ENCODE data around the gene RBM28.

Gene RBM28

GRCh38 chr7:128357217-128357613, 13.5 kb upstream of the RBM28 start:
- Histone ChIP-seq H3K9ac (ENCODE audit: low read depth, low read length) (no peak overlapping the region), H3K9me3 (replicated peaks; ENCODE audit: low read length) (no peaks in the 10 kb centered on the region), H3K4me1 (ENCODE audit: control insufficient read depth, insufficient read depth, low read length) (peaks cover 17% of the 10 kb centered on the region), H3K36me3 (ENCODE audit: insufficient read depth, low read length) (no peaks in the 10 kb centered on the region), H3K27me3 (ENCODE audit: control insufficient read depth, insufficient read depth, low read length) (peaks cover 65% of the 10 kb centered on the region), H3K4me3 (ENCODE audit: low read length) (no peak overlapping the region), H3K4me2 (ENCODE audit: low read length) (no peak overlapping the region)

- Histone ChIP-seq H3K27me3 (ENCODE audit: control insufficient read depth, insufficient read depth, low read length) (peaks cover 63% of the 10 kb centered on the region), H3K4me1 (ENCODE audit: control insufficient read depth, insufficient read depth, low read length) (peaks cover 18% of the 10 kb centered on the region), H3K4me2 (ENCODE audit: low read length) (no peak overlapping the region), H3K4me3 (ENCODE audit: low read length) (no peak overlapping the region), H3K9ac (ENCODE audit: low read depth, low read length) (no peak overlapping the region), H3K36me3 (ENCODE audit: insufficient read depth, low read length) (no peaks in the 10 kb centered on the region), H3K9me3 (replicated peaks; ENCODE audit: low read length) (no peaks in the 10 kb centered on the region)
Measured at GRCh38 chr7:128356546-128357216, 13.0 kb upstream of the RBM28 start.

DNA sequence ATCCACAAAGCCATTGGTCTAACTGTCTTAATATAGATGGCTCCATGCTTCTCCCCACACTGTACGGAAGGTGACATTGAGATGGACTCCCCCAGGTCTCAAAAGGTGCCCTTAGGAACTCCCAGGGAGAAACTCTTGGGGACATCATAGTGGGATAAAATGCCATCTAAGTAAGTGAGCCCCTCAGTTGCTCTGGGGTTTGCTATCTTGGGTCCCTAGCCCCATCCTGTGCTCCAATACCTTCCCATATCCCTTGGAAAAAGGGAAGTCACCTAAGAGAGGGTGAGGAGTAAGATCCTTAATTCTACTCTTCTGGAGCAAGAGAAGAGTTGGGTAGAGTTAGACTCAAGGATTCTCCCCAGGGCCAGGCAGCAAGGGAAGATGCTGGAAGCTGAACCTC, 9.9 kb upstream of the RBM28 start:
- Histone ChIP-seq H3K4me2 (ENCODE audit: low read length) (no peak overlapping the region), H3K36me3 (ENCODE audit: insufficient read depth, low read length) (no peaks in the 10 kb centered on the region), H3K27me3 (ENCODE audit: control insufficient read depth, insufficient read depth, low read length) (peaks cover 74% of the 10 kb centered on the region), H3K9ac (ENCODE audit: low read depth, low read length) (no peak overlapping the region), H3K4me1 (ENCODE audit: control insufficient read depth, insufficient read depth, low read length) (peaks cover 6% of the 10 kb centered on the region), H3K9me3 (replicated peaks; ENCODE audit: low read length) (no peaks in the 10 kb centered on the region), H3K4me3 (ENCODE audit: low read length) (no peak overlapping the region)

DNA sequence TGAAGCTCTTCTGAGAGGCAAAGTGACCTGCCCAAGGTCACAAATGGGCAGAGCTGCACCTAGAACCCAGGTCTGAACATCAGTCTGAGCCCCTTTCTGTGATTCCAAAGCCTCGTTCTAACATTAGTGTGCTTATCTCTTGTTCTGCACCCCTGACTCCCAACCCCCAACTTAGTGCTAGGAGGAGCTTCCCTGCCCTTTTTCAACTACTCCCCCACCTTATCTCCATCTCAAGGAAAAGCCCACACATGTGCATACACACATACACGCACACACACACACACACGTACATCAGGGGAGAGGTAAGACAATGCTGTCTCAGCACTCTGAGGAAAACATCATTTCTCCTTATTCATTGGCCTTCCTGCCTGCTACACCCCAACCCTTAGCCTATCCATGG, 9.5 kb upstream of the RBM28 start:
- no peak overlapping the region for H3K4me2 ChIP-seq (ENCODE audit: low read length)
- H3K27me3 ChIP-seq (ENCODE audit: control insufficient read depth, insufficient read depth, low read length): peaks cover 74% of the 10 kb centered on the region
- H3K9ac ChIP-seq (ENCODE audit: low read depth, low read length): no peak overlapping the region
- no peaks in the 10 kb centered on the region for H3K9me3 ChIP-seq (replicated peaks; ENCODE audit: low read length)
- H3K36me3 ChIP-seq (ENCODE audit: insufficient read depth, low read length): no peaks in the 10 kb centered on the region
- peaks cover 6% of the 10 kb centered on the region for H3K4me1 ChIP-seq (ENCODE audit: control insufficient read depth, insufficient read depth, low read length)
- no peak overlapping the region for H3K4me3 ChIP-seq (ENCODE audit: low read length)

GRCh38 chr7:128352636-128353035, 8.9 kb upstream of the RBM28 start:
- no peak overlapping the region for H3K4me3 ChIP-seq (ENCODE audit: low read length)
- peaks cover 6% of the 10 kb centered on the region for H3K4me1 ChIP-seq (ENCODE audit: control insufficient read depth, insufficient read depth, low read length)
- no peak overlapping the region for H3K4me2 ChIP-seq (ENCODE audit: low read length)
- H3K36me3 ChIP-seq (ENCODE audit: insufficient read depth, low read length): no peaks in the 10 kb centered on the region
- peaks cover 74% of the 10 kb centered on the region for H3K27me3 ChIP-seq (ENCODE audit: control insufficient read depth, insufficient read depth, low read length)
- H3K9me3 ChIP-seq (replicated peaks; ENCODE audit: low read length): no peaks in the 10 kb centered on the region
- H3K9ac ChIP-seq (ENCODE audit: low read depth, low read length): no peak overlapping the region

DNA sequence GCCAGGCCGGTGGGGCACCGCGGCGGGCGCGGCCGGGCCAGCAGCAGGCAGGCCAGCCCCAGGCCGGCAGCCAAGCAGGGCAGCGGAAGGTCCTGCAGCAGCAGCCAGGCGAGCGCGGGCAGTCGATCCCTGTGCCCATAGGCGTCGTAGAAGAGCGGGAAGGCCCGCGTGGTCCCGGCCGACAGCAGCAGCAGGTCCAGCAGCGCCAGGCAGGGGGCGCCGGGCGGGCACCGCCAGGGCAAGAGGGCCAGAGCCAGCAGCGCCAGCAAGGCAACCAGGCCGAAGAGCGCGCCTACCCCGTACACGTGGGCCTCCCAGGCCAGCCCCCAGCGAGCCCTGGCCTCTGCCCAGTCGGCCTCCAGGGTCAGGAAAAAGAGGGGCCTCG, 8.4 kb upstream of the RBM28 start:
- H3K4me2 ChIP-seq (ENCODE audit: low read length): peak overlapping the region; percentile 62
- no peak overlapping the region for H3K9ac ChIP-seq (ENCODE audit: low read depth, low read length)
- H3K4me1 ChIP-seq (ENCODE audit: control insufficient read depth, insufficient read depth, low read length): peaks cover 6% of the 10 kb centered on the region
- H3K9me3 ChIP-seq (replicated peaks; ENCODE audit: low read length): no peaks in the 10 kb centered on the region
- H3K4me3 ChIP-seq (ENCODE audit: low read length): no peak overlapping the region
- no peaks in the 10 kb centered on the region for H3K36me3 ChIP-seq (ENCODE audit: insufficient read depth, low read length)
- H3K27me3 ChIP-seq (ENCODE audit: control insufficient read depth, insufficient read depth, low read length): peaks cover 72% of the 10 kb centered on the region

DNA sequence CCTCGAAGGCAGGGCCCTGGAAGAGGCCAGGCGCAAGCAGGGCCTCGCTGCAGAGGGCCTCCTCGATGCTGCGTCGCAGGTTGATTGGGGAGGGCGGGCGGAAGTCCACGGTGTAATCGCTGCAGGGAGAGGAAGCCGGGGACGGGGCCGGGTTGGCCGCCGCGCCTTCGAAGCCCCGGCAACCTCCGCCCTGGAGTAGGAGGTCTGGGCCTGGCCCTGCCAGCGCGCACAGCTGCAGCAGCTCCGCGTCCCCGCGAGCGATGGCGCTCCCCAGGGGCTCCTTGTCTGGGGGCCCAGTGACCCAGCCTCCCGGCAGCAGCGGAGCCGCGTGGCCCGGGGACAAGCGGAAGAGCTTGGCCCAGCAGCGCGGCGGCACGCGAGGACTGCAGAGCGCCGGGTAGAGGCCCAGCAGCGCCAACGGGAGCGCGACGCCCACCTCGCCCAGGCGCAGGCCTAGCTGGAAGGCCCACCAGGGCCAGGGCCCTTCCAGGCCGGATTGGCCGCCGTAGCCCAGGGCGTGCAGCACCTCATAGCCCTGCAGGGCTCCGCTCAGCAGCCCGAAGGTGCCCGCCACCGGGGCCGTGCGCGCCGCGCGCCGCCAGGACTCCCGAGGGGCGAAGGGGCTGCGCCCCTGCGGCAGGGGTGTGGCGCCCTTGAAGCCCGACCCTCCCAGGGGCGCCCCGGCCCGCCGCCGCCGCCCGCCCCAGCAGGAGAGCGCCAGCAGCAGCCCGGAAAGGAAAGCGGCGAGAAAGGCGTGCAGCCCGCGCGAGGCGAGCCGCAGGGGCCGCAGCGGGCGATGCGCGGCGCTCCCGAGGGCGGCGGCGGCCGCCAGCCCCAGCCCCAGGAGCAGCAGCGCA, 7.8 kb upstream of the RBM28 start:
- Histone ChIP-seq H3K9me3 (replicated peaks; ENCODE audit: low read length) (no peaks in the 10 kb centered on the region), H3K9ac (ENCODE audit: low read depth, low read length) (no peak overlapping the region), H3K4me2 (ENCODE audit: low read length) (peak overlapping the region; percentile 62), H3K4me1 (ENCODE audit: control insufficient read depth, insufficient read depth, low read length) (peaks cover 6% of the 10 kb centered on the region), H3K36me3 (ENCODE audit: insufficient read depth, low read length) (no peaks in the 10 kb centered on the region), H3K4me3 (ENCODE audit: low read length) (no peak overlapping the region), H3K27me3 (ENCODE audit: control insufficient read depth, insufficient read depth, low read length) (peaks cover 72% of the 10 kb centered on the region)

- H3K9ac ChIP-seq (ENCODE audit: low read depth, low read length): no peak overlapping the region
- H3K36me3 ChIP-seq (ENCODE audit: insufficient read depth, low read length): no peaks in the 10 kb centered on the region
- H3K9me3 ChIP-seq (replicated peaks; ENCODE audit: low read length): no peaks in the 10 kb centered on the region
- H3K27me3 ChIP-seq (ENCODE audit: control insufficient read depth, insufficient read depth, low read length): peaks cover 71% of the 10 kb centered on the region
- H3K4me1 ChIP-seq (ENCODE audit: control insufficient read depth, insufficient read depth, low read length): peaks cover 6% of the 10 kb centered on the region
- no peak overlapping the region for H3K4me3 ChIP-seq (ENCODE audit: low read length)
- no peak overlapping the region for H3K4me2 ChIP-seq (ENCODE audit: low read length)
Measured at GRCh38 chr7:128350708-128351295, 7.1 kb upstream of the RBM28 start.

GRCh38 chr7:128349466-128349825, 5.7 kb upstream of the RBM28 start:
- H3K4me3 ChIP-seq (ENCODE audit: low read length): no peak overlapping the region
- no peak overlapping the region for H3K9ac ChIP-seq (ENCODE audit: low read depth, low read length)
- H3K36me3 ChIP-seq (ENCODE audit: insufficient read depth, low read length): no peaks in the 10 kb centered on the region
- H3K4me2 ChIP-seq (ENCODE audit: low read length): no peak overlapping the region
- H3K9me3 ChIP-seq (replicated peaks; ENCODE audit: low read length): no peaks in the 10 kb centered on the region
- H3K27me3 ChIP-seq (ENCODE audit: control insufficient read depth, insufficient read depth, low read length): peaks cover 62% of the 10 kb centered on the region
- H3K4me1 ChIP-seq (ENCODE audit: control insufficient read depth, insufficient read depth, low read length): peaks cover 6% of the 10 kb centered on the region

DNA sequence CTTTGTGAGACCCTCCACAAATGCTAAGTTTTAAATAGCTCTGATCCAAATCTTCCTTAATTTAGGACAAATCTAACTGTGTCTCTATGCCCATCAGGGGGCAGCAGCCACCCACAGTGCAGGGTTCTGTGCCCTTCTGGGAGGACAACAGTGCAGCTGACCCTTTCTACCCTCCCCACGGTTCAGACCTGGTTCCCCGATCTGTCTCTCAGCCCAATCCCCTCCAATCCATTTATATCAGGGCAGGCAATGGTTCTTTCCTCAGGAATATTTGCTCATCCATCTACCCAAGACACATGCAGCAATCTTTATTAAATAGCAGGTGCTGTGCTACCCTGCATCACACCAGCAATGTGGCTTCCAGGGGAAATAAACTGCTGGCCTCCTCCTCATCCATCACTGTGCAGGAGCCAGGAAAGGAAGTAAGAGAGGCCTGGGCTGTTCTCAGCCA, 4.0 kb upstream of the RBM28 start:
- H3K9me3 ChIP-seq (replicated peaks; ENCODE audit: low read length): no peaks in the 10 kb centered on the region
- no peak overlapping the region for H3K4me2 ChIP-seq (ENCODE audit: low read length)
- H3K36me3 ChIP-seq (ENCODE audit: insufficient read depth, low read length): no peaks in the 10 kb centered on the region
- peaks cover 47% of the 10 kb centered on the region for H3K27me3 ChIP-seq (ENCODE audit: control insufficient read depth, insufficient read depth, low read length)
- H3K4me3 ChIP-seq (ENCODE audit: low read length): no peak overlapping the region
- H3K4me1 ChIP-seq (ENCODE audit: control insufficient read depth, insufficient read depth, low read length): peaks cover 6% of the 10 kb centered on the region
- no peak overlapping the region for H3K9ac ChIP-seq (ENCODE audit: low read depth, low read length)

GRCh38 chr7:128344431-128344774, 695 bp upstream of the RBM28 start:
- Histone ChIP-seq H3K4me3 (ENCODE audit: low read length) (no peak overlapping the region), H3K36me3 (ENCODE audit: insufficient read depth, low read length) (peaks cover 4% of the 10 kb centered on the region), H3K9ac (ENCODE audit: low read depth, low read length) (peak overlapping the region; percentile 90), H3K4me1 (ENCODE audit: control insufficient read depth, insufficient read depth, low read length) (peaks cover 14% of the 10 kb centered on the region), H3K4me2 (ENCODE audit: low read length) (no peak overlapping the region), H3K27me3 (ENCODE audit: control insufficient read depth, insufficient read depth, low read length) (peaks cover 18% of the 10 kb centered on the region), H3K9me3 (replicated peaks; ENCODE audit: low read length) (no peaks in the 10 kb centered on the region)
